ENCODE data around the gene CSMD2. TPM values are rescaled to one million over a fixed set of nuclear protein-coding genes. Genes with fewer than 3 reads are reported as not detected.

Gene CSMD2
- total RNA-seq, 1 experiment from 2014 or later = 2.8 TPM

DNA sequence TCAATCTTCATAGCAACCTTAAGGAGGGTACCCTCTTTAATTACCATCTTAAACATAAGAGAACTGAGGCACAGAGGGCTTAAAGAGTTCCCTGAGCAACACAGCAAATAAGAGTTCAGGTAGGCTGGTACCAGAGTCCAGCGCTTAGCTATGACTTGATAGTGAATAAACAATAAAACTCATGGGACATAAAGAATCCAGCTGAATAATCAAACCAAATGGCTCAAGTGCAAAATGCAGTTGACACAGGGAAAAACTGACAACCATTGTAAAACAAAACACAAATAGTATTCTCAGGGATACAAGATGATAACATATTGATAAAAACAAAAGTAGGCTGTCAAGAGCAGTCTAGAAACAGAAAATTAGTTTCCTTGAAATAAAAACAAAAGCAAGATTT, 478.0 kb downstream of the CSMD2 start:
- no peak overlapping the region for H3K27ac ChIP-seq (ENCODE audit: low read depth, low read length, poor library complexity, severe bottlenecking)
- TF ChIP-seq CTCF (conservative IDR thresholded peaks at IDR 0.05; ENCODE audit: low read depth, low read length) = no peak
- TF ChIP-seq EZH2 (IDR thresholded peaks at IDR 0.05; ENCODE audit: borderline replicate concordance, low read depth, low read length, poor library complexity, severe bottlenecking) = no peak
- H3K4me1 ChIP-seq (ENCODE audit: insufficient read depth, low read length, poor library complexity, severe bottlenecking) = no peaks in the 10 kb centered on the region
- ChIA-PET POLR2A (ENCODE audit: low non-redundant PET) (no interaction called here), CTCF (no interaction called here)
- no peaks in the 10 kb centered on the region for H3K9me3 ChIP-seq (ENCODE audit: low read depth, low read length, poor library complexity, severe bottlenecking)
- H3K36me3 ChIP-seq (ENCODE audit: insufficient read depth, low read length, poor library complexity, severe bottlenecking) = no peaks in the 10 kb centered on the region
- no TSS peak for BruUV-seq (replicated peaks)
- peaks cover 11% of the 10 kb centered on the region for H3K27me3 ChIP-seq (replicated peaks; ENCODE audit: insufficient read depth, low read depth, low read length, poor library complexity)
- intact Hi-C loops (cut with micrococcal nuclease; ENCODE audit: unreplicated experiment) = no loop called here
- no peak overlapping the region for H3K4me3 ChIP-seq (ENCODE audit: low read depth, low read length, poor library complexity, severe bottlenecking)
- DNase-seq (ENCODE audit: low spot score) = no peak

GRCh38 chr1:33686551-33686950, 478.5 kb downstream of the CSMD2 start:
- Histone ChIP-seq H3K4me3 (ENCODE audit: low read depth, low read length, poor library complexity, severe bottlenecking) (no peak overlapping the region), H3K9me3 (ENCODE audit: low read depth, low read length, poor library complexity, severe bottlenecking) (no peaks in the 10 kb centered on the region), H3K4me1 (ENCODE audit: insufficient read depth, low read length, poor library complexity, severe bottlenecking) (no peaks in the 10 kb centered on the region), H3K27me3 (replicated peaks; ENCODE audit: insufficient read depth, low read depth, low read length, poor library complexity) (peaks cover 11% of the 10 kb centered on the region), H3K27ac (ENCODE audit: low read depth, low read length, poor library complexity, severe bottlenecking) (no peak overlapping the region), H3K36me3 (ENCODE audit: insufficient read depth, low read length, poor library complexity, severe bottlenecking) (no peaks in the 10 kb centered on the region)
- no peak for DNase-seq (ENCODE audit: low spot score)
- ChIA-PET CTCF (no interaction called here), POLR2A (ENCODE audit: low non-redundant PET) (no interaction called here)
- TF ChIP-seq CTCF (conservative IDR thresholded peaks at IDR 0.05; ENCODE audit: low read depth, low read length) (no peak), EZH2 (IDR thresholded peaks at IDR 0.05; ENCODE audit: borderline replicate concordance, low read depth, low read length, poor library complexity, severe bottlenecking) (no peak)
- no TSS peak for BruUV-seq (replicated peaks)
- intact Hi-C loops (cut with micrococcal nuclease; ENCODE audit: unreplicated experiment) = no loop called here

- no TSS peak for BruUV-seq (replicated peaks)
- Histone ChIP-seq H3K4me3 (ENCODE audit: low read depth, low read length, poor library complexity, severe bottlenecking) (no peak overlapping the region), H3K36me3 (ENCODE audit: insufficient read depth, low read length, poor library complexity, severe bottlenecking) (no peaks in the 10 kb centered on the region), H3K4me1 (ENCODE audit: insufficient read depth, low read length, poor library complexity, severe bottlenecking) (no peaks in the 10 kb centered on the region), H3K27me3 (replicated peaks; ENCODE audit: insufficient read depth, low read depth, low read length, poor library complexity) (peaks cover 11% of the 10 kb centered on the region), H3K9me3 (ENCODE audit: low read depth, low read length, poor library complexity, severe bottlenecking) (no peaks in the 10 kb centered on the region), H3K27ac (ENCODE audit: low read depth, low read length, poor library complexity, severe bottlenecking) (no peak overlapping the region)
- TF ChIP-seq CTCF (conservative IDR thresholded peaks at IDR 0.05; ENCODE audit: low read depth, low read length) = no peak
- no peak for TF ChIP-seq EZH2 (IDR thresholded peaks at IDR 0.05; ENCODE audit: borderline replicate concordance, low read depth, low read length, poor library complexity, severe bottlenecking)
- intact Hi-C loops (cut with micrococcal nuclease; ENCODE audit: unreplicated experiment) = no loop called here
- no peak for DNase-seq (ENCODE audit: low spot score)
- CTCF ChIA-PET = no interaction called here
- POLR2A ChIA-PET (ENCODE audit: low non-redundant PET) = no interaction called here
Observed at GRCh38 chr1:33685256-33685655, 479.8 kb downstream of the CSMD2 start.
